Esophagus (tissue), 2 donors: Measurements from ENCODE around the gene TMEM165. TPM values are rescaled to one million over a fixed set of nuclear protein-coding genes. Genes with fewer than 3 reads are reported as not detected.

Experiments
- H3K27ac ChIP-seq, 2 donors: one replicate each; pipeline ENCODE4 v1.5.1; 2013; ENCODE audit warnings: low read depth in 2 of 2, mild to moderate bottlenecking in 2 of 2, inconsistent platforms in 1 of 2, low read length in 1 of 2, moderate library complexity in 1 of 2
- H3K27me3 ChIP-seq, 2 donors: one replicate each; pipeline ENCODE4 v1.6.1; 2013; ENCODE audit warnings: low read length in 2 of 2, control low read depth in 1 of 2, mild to moderate bottlenecking in 1 of 2; ENCODE audit not compliant: insufficient read depth in 2 of 2, control insufficient read depth in 1 of 2
- H3K36me3 ChIP-seq, 2 donors: one replicate each; pipeline ENCODE4 v1.6.1; 2013; ENCODE audit warnings: low read length in 1 of 2; ENCODE audit not compliant: control insufficient read depth in 2 of 2, insufficient read depth in 2 of 2
- H3K4me1 ChIP-seq, 2 donors: one replicate each; pipeline ENCODE4 v1.6.1; 2013; ENCODE audit warnings: low read length in 1 of 2; ENCODE audit not compliant: control insufficient read depth in 2 of 2, insufficient read depth in 2 of 2
- H3K4me3 ChIP-seq, 2 donors: one replicate each; pipeline ENCODE4 v1.5.1; 2013; ENCODE audit warnings: low read length in 2 of 2, mild to moderate bottlenecking in 2 of 2, low read depth in 1 of 2, moderate library complexity in 1 of 2
- H3K9me3 ChIP-seq, 2 donors: one replicate each; pipeline ENCODE4 v1.6.1; 2013; ENCODE audit warnings: mild to moderate bottlenecking in 2 of 2, low read depth in 1 of 2, low read length in 1 of 2, moderate library complexity in 1 of 2; ENCODE audit not compliant: control insufficient read depth in 2 of 2, insufficient read depth in 1 of 2
- WGBS, 2 donors: extraction: QIAGEN DNeasy Blood & Tissue Kit; methylation state at CpG; one replicate each; pipeline ENCODE4 v1.1.7; 2013; 5-methylcytosine and 5-hydroxymethylcytosine counted together
- polyA plus RNA-seq, 2 donors: library from polyadenylated mRNA; stranded (reverse); fragments of 200-250 nt; gene quantifications; one replicate each; pipeline ENCODE4 v1.2.3, GENCODE V29; 2013
- donor health status: healthy with polysubstance abuse.
- donor health status: Bipolar disorder and iron deficiency.

TMEM165 gene
- polyA plus RNA-seq, 2 donors: 66.3 to 84.6 TPM

DNA sequence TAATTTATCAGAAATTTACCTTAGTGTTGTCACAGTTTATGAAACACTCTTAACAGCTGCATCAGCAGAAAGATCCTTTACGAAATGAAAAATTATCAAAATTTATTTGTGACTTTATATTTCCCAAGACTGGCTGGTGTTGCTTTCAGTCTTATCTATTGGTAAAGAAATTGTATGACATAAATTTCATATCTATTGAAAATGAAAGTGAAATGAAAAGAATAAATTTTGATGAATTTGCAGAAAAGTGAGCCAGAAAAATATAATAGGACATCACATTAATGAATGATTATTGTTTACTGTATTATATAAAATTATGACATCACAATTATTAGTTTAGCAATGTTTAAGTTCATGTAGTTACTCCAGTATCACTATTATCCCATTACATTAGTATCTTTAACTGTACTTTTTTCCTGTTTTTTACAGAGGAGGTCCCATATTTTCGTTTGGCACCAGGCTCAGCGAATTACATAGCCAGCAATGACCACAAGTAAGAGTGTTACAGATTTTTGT, 13.2 kb upstream of the TMEM165 start:
- whole genome bisulfite sequencing, 2 donors: 86 to 91% methylated on average over 3 of the region's 3 CpGs

DNA sequence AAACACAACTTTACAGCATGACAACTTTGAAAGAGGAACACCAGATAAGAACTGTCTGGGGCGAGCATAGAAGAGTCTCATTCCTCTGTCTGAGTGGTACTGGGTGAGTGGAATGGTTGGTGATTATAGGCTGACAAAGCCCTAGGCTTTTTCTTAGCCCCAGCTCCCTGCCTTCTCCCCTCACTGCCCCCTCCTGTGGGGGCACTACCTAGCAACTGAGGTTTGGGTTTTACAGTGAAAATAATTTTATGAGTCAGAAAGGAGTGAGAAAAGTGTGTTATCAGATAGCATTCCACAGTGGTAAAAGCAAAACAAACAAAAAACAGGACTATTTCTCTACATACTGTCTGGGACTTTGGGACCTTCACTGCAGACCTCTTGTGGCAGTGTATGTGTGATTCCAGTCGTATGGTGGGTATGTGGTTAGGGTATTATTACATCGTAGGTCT, 10.5 kb upstream of the TMEM165 start:
- Histone ChIP-seq H3K27me3 (no peaks in the 10 kb centered on the region), H3K4me1 (no peaks in the 10 kb centered on the region), H3K9me3 (no peaks in the 10 kb centered on the region), H3K4me3 (no peak overlapping the region), H3K27ac (no peak overlapping the region), H3K36me3 (no peaks in the 10 kb centered on the region)
- WGBS, 2 donors: 70 to 81% methylated on average over 3 of the region's 3 CpGs

More for the DNA sequence above, 13.2 kb upstream of the TMEM165 start:
- no peaks in the 10 kb centered on the region for H3K9me3 ChIP-seq
- H3K27me3 ChIP-seq: no peaks in the 10 kb centered on the region
- no peak overlapping the region for H3K4me3 ChIP-seq
- no peaks in the 10 kb centered on the region for H3K36me3 ChIP-seq
- H3K4me1 ChIP-seq: no peaks in the 10 kb centered on the region
- no peak overlapping the region for H3K27ac ChIP-seq

DNA sequence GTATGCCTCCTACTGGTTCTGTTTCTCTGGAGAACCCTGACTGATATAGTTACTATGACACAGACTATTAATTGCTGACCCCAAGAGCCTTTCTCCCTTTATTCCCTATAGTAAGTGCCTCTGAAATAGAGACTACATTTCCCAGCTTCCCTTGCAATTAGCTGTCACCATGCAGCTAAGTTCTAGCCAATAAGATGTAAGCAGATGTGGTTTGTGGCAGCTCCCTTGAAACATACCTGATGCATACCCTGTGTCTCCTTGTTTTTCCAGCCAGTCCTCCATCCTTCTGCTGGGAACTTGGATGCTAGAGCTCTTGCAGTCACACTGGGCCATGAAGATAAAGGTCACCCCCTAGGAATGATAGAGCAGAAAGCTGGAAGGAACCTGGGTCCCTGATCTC, 9.7 kb upstream of the TMEM165 start:
- Histone ChIP-seq H3K27me3 (no peaks in the 10 kb centered on the region), H3K9me3 (no peaks in the 10 kb centered on the region), H3K4me1 (no peaks in the 10 kb centered on the region), H3K36me3 (no peaks in the 10 kb centered on the region), H3K4me3 (no peak overlapping the region), H3K27ac (no peak overlapping the region)

DNA sequence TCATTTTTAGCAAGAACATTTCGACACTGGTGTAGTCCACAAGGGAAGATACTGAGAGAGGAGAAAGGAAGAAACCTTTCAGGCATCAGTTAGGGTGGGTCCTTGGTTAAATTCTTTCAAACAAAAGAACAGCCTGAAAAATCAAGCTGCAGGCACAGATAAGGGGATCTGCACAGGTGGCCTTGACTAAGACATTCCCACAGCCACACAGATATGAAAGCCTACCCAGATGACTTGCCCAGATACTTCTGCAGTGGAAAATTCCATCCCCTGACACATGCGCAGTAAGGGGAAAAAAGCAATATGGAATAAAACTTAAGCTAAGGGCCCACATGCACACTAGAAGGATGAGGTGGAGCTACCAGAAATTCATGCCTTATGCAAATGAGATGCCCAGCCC, 8.9 kb upstream of the TMEM165 start:
- 79 to 98% methylated on average over 2 of the region's 2 CpGs for WGBS, 2 donors
- no peaks in the 10 kb centered on the region for H3K9me3 ChIP-seq
- no peaks in the 10 kb centered on the region for H3K27me3 ChIP-seq
- H3K36me3 ChIP-seq: no peaks in the 10 kb centered on the region
- H3K27ac ChIP-seq: no peak overlapping the region
- no peak overlapping the region for H3K4me3 ChIP-seq
- H3K4me1 ChIP-seq: no peaks in the 10 kb centered on the region

DNA sequence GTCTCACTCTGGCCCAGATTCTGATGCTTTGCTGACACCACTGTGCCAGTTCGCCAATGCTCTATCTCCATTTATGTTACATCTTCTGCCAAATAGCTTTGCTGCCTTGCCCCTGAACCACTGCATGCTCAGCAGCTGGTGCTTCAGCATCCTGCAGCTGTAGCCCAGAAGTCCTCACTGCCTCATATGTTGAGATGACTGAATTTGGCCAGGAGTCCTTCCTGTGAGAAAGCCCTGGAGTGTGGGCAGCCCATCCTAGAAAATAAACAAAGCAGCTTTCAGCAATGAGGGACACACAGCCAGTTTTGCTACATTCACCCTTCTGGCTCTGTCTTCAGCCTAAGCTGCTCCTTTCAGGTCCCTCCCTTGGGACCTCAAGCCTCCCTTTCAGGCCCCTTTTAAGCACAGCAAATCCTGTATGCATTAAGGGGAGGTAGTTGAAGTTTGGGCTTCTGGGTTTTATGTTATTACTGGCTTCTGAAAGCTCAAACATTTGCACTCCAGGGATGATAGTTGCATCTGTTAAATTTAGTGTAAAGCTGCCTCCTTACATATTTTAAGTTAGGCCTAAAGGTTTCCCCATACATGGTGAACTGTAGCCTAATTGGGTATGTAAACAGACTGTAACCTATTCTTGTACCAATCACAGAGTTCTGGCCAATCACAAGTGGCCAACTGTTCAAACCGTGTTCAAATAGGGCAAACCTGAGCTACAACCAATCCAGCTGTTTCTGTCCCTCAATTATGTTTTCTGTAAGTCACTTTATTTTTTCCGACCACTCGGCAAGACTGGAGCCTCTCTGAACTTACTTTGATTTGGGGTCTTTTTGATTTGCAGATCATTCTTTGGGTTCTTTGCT, 2.1 kb upstream of the TMEM165 start:
- no peaks in the 10 kb centered on the region for H3K27me3 ChIP-seq
- no peak overlapping the region for H3K4me3 ChIP-seq
- no peaks in the 10 kb centered on the region for H3K4me1 ChIP-seq
- 82 to 89% methylated on average over 4 of the region's 4 CpGs for WGBS, 2 donors
- H3K36me3 ChIP-seq: no peaks in the 10 kb centered on the region
- no peaks in the 10 kb centered on the region for H3K9me3 ChIP-seq
- H3K27ac ChIP-seq: no peak overlapping the region

DNA sequence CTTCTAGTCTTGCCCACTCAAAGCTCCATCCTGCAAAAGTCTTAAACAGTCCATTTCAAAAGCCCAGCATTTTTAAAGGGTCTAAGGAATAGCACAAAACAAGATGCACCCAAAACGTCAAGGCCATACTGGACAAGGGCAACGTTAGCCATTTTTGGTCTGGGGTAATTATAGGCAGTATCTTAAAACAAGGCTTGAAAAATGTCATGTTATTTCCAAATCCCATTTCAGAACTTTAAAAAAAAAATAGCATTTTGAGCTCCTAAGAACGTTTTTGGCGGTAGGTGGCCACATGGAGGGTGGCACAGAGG, 584 bp upstream of the TMEM165 start:
- WGBS, 2 donors: 0 to 1% methylated on average over 4 of the region's 4 CpGs
- Histone ChIP-seq H3K27me3 (no peaks in the 10 kb centered on the region), H3K4me3 (peak overlapping the region; percentile 97 to 99), H3K27ac (peak overlapping the region; percentile 98 to 100), H3K4me1 (peaks cover 0 to 3% of the 10 kb centered on the region in 2 donors), H3K36me3 (no peaks in the 10 kb centered on the region), H3K9me3 (no peaks in the 10 kb centered on the region)

DNA sequence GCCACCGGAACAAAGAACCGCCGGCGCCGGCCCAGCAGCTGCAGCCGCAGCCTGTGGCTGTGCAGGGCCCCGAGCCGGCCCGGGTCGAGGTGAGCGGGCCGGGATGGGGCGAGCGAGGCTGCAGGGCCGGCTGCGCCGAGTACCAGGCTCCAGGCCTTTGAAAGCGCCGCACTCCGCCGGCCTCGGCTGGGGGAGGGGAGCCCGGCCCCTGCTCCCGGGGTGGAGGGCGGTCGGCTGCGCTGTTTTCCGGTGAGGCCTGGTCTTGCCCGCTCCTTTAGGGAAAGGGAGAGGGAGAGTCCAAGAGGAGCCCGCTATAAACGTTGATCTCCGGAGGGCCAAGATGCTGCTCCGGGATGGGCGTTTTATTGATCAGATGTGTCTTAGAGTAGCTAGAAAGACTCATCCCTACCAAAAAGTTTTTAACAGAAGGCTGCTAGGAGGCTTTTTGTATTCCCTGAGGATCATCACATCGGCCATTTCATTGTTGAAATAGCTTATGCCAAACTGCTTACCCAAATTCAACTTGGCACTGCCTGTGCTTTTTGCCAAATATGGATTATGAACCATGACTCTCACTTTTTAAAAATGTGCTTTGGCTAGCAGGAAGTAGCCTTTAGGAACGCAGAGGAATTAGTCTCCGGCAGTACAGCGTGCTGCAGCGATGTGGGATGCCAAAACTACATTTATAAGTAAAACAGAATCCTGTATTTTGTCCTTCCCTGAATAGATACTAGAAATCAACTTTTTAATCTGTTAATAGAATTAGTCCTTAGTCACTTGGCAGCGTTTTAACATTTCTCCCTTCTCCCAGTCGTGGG, 760 bp downstream of the TMEM165 start:
- 0% methylated on average over 41 of the region's 41 CpGs for WGBS, 2 donors
- no peaks in the 10 kb centered on the region for H3K9me3 ChIP-seq
- peak overlapping the region; percentile 98 to 100 for H3K27ac ChIP-seq
- H3K4me3 ChIP-seq: peak overlapping the region; percentile 97 to 99
- no peaks in the 10 kb centered on the region for H3K36me3 ChIP-seq
- no peaks in the 10 kb centered on the region for H3K27me3 ChIP-seq
- H3K4me1 ChIP-seq: peaks cover 0 to 3% of the 10 kb centered on the region in 2 donors

DNA sequence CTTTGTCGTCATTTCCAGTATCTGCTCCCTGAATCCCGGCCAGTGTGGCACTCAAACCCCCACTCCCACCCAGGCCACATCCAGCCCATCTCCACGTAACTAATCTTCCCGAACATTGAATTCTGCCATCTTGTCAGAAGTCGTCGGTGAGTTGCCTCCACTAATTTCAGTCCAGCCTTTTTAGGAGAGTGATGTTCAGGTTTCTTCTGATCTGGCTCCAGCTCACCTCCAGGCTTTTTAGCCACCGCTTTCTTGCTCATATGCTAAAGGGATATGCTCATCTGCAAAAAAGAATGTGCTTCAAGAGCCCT, 1.3 kb downstream of the TMEM165 start:
- Histone ChIP-seq H3K4me1 (peaks cover 0 to 3% of the 10 kb centered on the region in 2 donors), H3K36me3 (no peaks in the 10 kb centered on the region), H3K4me3 (peak overlapping the region; percentile 97 to 99), H3K27me3 (no peaks in the 10 kb centered on the region), H3K27ac (peak overlapping the region; percentile 98 to 100), H3K9me3 (no peaks in the 10 kb centered on the region)
- 4 to 9% methylated on average over 7 of the region's 7 CpGs for WGBS, 2 donors

DNA sequence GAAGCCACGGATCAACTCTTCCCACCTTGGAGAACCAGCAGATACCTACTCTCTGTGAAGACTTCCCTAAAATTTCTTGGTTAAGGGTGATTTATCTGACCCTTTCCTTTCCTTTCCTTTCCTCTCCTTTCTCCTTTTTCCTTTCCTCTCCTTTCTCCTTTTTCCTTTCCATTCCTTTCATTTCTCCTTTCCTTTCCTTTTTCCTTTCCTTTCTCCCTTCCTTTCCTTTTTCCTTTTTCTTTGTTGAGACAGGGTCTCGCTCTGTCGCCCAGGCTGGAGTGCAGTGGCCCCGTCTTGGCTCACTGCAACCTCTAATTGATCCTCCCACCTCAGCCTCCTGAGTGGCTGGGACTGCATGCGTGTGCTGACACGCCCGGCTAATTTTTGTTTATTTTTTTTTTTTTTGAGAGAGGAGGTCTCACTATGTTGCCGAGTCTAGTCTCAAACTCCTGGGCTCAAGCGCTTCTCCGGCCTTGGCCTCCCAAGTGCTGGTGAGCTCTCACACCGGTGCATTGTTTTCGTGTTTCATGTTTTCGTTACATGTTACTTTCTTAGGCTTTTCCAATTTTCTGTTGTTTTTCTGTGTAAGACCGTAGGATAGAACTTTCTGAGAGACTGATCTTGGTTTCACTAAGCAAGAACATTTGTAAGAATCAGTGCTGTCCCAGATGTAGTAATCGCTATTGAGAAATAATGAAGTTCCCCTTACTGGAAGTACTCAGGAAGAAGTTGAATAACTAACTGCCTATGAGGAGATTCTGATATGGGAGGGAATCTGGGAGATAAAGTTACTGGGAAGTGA, 2.0 kb downstream of the TMEM165 start:
- WGBS, 2 donors: 31 to 37% methylated on average over 15 of the region's 15 CpGs
- H3K36me3 ChIP-seq: no peaks in the 10 kb centered on the region
- H3K9me3 ChIP-seq: no peaks in the 10 kb centered on the region
- H3K4me1 ChIP-seq: peaks cover 0 to 3% of the 10 kb centered on the region in 2 donors
- no peaks in the 10 kb centered on the region for H3K27me3 ChIP-seq
- peak overlapping the region; percentile 97 to 99 for H3K4me3 ChIP-seq
- H3K27ac ChIP-seq: peak overlapping the region; percentile 98 to 100
